TTC549 (cell line): ENCODE data around the gene C1QTNF12.

ENCODE experiments used
- FAIRE-seq: peaks from 2 replicates; lab custom pipeline; 2012; peaks lifted over from hg19 to GRCh38; lab: Jason Lieb, UNC

Gene C1QTNF12

GRCh38 chr1:1240348-1240732, 6.2 kb downstream of the C1QTNF12 start:
- no peak for FAIRE-seq

- FAIRE-seq, result no peak
Measured at GRCh38 chr1:1239614-1240347, 6.7 kb downstream of the C1QTNF12 start.

GRCh38 chr1:1239227-1239613, 7.3 kb downstream of the C1QTNF12 start:
- no peak for FAIRE-seq

GRCh38 chr1:1238702-1239178, 7.8 kb downstream of the C1QTNF12 start:
- no peak for FAIRE-seq

GRCh38 chr1:1237874-1238701, 8.4 kb downstream of the C1QTNF12 start:
- no peak for FAIRE-seq

- FAIRE-seq, result no peak
Measured at GRCh38 chr1:1236945-1237873, 9.3 kb downstream of the C1QTNF12 start.

- no peak for FAIRE-seq
Measured at GRCh38 chr1:1236176-1236763, 10.3 kb downstream of the C1QTNF12 start.

- FAIRE-seq, result no peak
Measured at GRCh38 chr1:1235016-1235744, 11.3 kb downstream of the C1QTNF12 start.

- no peak for FAIRE-seq
Measured at GRCh38 chr1:1234180-1234808, 12.2 kb downstream of the C1QTNF12 start.

- FAIRE-seq, result no peak
Measured at GRCh38 chr1:1233567-1233892, 13.0 kb downstream of the C1QTNF12 start.

- no peak for FAIRE-seq
Measured at GRCh38 chr1:1232796-1233566, 13.5 kb downstream of the C1QTNF12 start.

GRCh38 chr1:1232208-1232795, 14.2 kb downstream of the C1QTNF12 start, which contains the start of gene B3GALT6:
Gene B3GALT6 (plus strand): TSS chr1:1232237. CDS start chr1:1232279, 42 bp downstream.
- FAIRE-seq, result no peak

GRCh38 chr1:1231400-1232207, 14.9 kb downstream of the C1QTNF12 start, which contains the start of gene SDF4:
Gene SDF4 (minus strand): TSS chr1:1232001. CDS start chr1:1228772, 3,229 bp downstream.
- no peak for FAIRE-seq

GRCh38 chr1:1230656-1231399, 15.7 kb downstream of the C1QTNF12 start:
- FAIRE-seq, result no peak

GRCh38 chr1:1229770-1230169, 16.8 kb downstream of the C1QTNF12 start:
- no peak for FAIRE-seq

GRCh38 chr1:1228596-1229321, 17.8 kb downstream of the C1QTNF12 start:
- FAIRE-seq, result no peak

- no peak for FAIRE-seq
Measured at GRCh38 chr1:1228187-1228586, 18.3 kb downstream of the C1QTNF12 start.
